ENCODE results near the gene AJM1. TPM values are rescaled to one million over a fixed set of nuclear protein-coding genes. Genes with fewer than 3 reads are reported as not detected.

Gene AJM1
- total and polyA plus RNA-seq, 7 donors: 1.3 to 4.9 (median 2.0) TPM

GRCh38 chr9:136885950-136886578 lies 43.8 kb downstream of the AJM1 start, which contains the start of gene TRAF2:
TSS of gene TRAF2 (plus strand) at chr9:136886516. CDS start at chr9:136898741, 12,225 bp downstream.
- 0 to 1% (median 1%) methylated on average over 46 to 88 of the region's 88 CpGs for WGBS, 3 donors
- no peaks in the 10 kb centered on the region for H3K9me3 ChIP-seq
- no peaks in the 10 kb centered on the region for H3K27me3 ChIP-seq (ENCODE audit: insufficient read depth in 3 of 3, low read length in 2 of 3)
- intact Hi-C loops (cut with DNase I): no loop called here
- H3K4me3 ChIP-seq: peak within 1 kb of the TSS; percentile 98
- TF ChIP-seq, protein P1, sequence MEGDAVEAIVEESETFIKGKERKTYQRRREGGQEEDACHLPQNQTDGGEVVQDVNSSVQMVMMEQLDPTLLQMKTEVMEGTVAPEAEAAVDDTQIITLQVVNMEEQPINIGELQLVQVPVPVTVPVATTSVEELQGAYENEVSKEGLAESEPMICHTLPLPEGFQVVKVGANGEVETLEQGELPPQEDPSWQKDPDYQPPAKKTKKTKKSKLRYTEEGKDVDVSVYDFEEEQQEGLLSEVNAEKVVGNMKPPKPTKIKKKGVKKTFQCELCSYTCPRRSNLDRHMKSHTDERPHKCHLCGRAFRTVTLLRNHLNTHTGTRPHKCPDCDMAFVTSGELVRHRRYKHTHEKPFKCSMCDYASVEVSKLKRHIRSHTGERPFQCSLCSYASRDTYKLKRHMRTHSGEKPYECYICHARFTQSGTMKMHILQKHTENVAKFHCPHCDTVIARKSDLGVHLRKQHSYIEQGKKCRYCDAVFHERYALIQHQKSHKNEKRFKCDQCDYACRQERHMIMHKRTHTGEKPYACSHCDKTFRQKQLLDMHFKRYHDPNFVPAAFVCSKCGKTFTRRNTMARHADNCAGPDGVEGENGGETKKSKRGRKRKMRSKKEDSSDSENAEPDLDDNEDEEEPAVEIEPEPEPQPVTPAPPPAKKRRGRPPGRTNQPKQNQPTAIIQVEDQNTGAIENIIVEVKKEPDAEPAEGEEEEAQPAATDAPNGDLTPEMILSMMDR (IDR thresholded peaks at IDR 0.05): no peak
- H3K4me1 ChIP-seq: peaks cover 20% of the 10 kb centered on the region
- ATAC-seq (peak; percentile 97 to 99 (median 98)), DNase-seq (peak; percentile 98 to 99)
- H3K36me3 ChIP-seq (ENCODE audit: insufficient read depth in 1 of 2, low read depth in 1 of 2): peaks cover 0 to 9% of the 10 kb centered on the region in 2 donors
- peak within 1 kb of the TSS; percentile 90 for H3K27ac ChIP-seq

DNA sequence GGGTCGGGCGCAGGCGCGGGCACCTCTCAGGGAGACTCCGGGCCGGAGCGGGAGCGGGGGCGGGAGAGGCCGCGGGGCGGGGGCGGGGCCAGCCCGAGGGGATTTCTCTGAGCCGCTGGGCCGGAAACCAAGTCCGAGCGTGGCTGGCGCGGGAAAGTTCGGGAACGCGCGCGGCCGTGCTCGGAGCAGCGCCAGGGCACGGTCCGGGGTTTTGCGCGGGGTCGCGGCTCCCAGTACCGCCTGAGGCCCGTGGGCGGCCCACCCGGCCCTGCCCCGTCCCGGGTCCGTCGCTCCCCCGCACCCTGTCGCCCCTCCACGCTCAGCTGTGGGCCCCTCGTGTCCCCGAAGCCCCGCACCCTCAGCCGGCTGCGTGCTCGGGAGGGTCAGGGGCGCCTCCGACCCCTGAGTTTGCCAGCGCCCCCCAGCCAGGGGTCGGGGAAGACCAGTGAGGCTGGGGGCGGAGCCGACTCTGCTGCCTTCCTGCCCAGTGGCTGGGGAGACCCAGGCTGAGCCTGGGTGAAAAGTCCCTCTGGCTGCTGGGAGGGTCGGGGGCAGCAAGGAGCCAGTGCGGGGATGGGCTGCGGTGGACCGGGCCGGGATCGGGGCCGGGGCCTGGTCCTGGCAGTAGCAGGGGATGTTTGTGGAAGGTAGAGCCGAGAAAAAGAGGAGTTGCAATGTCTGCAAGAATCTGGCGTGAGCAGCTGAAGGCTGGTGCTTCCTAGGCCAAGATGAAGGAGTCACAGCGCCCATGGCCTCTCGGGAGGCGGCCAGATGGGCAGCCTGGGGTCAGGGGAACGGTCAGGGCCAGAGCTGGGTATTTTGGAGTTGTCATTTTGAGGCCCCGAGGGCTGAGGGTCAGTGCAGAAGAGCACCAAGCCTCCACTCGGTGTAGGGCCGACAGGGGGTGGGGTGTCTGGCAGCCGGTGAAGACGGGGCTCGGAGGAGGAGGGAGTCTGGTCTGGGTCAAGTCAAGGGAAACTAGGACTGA lies 44.6 kb downstream of the AJM1 start:
- TF ChIP-seq, protein P1 (IDR thresholded peaks at IDR 0.05): no peak
- H3K4me3 ChIP-seq: peak overlapping the region; percentile 98
- H3K36me3 ChIP-seq (ENCODE audit: insufficient read depth in 1 of 2, low read depth in 1 of 2): peaks cover 0 to 11% of the 10 kb centered on the region in 2 donors
- H3K4me1 ChIP-seq: peaks cover 20% of the 10 kb centered on the region
- ATAC-seq (peak; percentile 1 to 59 (median 44)), DNase-seq (peak; percentile 31 to 70)
- intact Hi-C loops (cut with DNase I): no loop called here
- peak overlapping the region; percentile 90 for H3K27ac ChIP-seq
- WGBS, 3 donors: 2 to 4% (median 4%) methylated on average over 36 to 76 of the region's 76 CpGs
- no peaks in the 10 kb centered on the region for H3K27me3 ChIP-seq (ENCODE audit: insufficient read depth in 3 of 3, low read length in 2 of 3)
- H3K9me3 ChIP-seq: no peaks in the 10 kb centered on the region

DNA sequence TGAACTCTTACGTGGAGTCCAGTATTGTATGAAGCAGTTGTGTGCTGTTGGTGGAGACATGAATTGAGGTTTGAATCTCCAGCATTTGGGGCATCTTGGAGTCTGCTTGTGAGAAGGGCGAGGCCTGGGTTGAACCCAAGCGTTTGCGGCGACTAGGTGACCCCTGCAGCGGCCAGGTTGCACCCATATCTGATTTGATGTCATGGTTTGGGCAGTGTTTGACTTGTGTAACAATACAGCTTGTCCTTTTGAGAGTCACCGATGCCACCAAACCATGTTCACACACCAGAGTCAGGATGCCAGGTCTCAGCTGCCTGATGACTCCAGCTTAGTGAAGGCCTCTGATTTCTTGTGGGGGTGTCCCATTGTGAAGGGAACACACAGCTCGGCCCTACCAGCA lies 46.2 kb downstream of the AJM1 start:
- no peaks in the 10 kb centered on the region for H3K9me3 ChIP-seq
- intact Hi-C loops (cut with DNase I): no loop called here
- H3K27ac ChIP-seq: no peak overlapping the region
- H3K36me3 ChIP-seq (ENCODE audit: insufficient read depth in 1 of 2, low read depth in 1 of 2): peaks cover 0 to 19% of the 10 kb centered on the region in 2 donors
- TF ChIP-seq, protein P1 (IDR thresholded peaks at IDR 0.05): no peak
- H3K27me3 ChIP-seq (ENCODE audit: insufficient read depth in 3 of 3, low read length in 2 of 3): no peaks in the 10 kb centered on the region
- WGBS, 3 donors: 80 to 90% (median 81%) methylated on average over 8 of the region's 8 CpGs
- H3K4me3 ChIP-seq: no peak overlapping the region
- H3K4me1 ChIP-seq: peaks cover 16% of the 10 kb centered on the region
- ATAC-seq (no peak), DNase-seq (no peak)

GRCh38 chr9:136889858-136890257 lies 47.6 kb downstream of the AJM1 start:
- intact Hi-C loops (cut with DNase I): no loop called here
- DNase-seq: no peak

More at GRCh38 chr9:136889858-136890257, 47.6 kb downstream of the AJM1 start:
- H3K4me3 ChIP-seq: no peak overlapping the region
- H3K27ac ChIP-seq: no peak overlapping the region
- no peak for ATAC-seq
- 92 to 93% (median 93%) methylated on average over 42 of the region's 42 CpGs for WGBS, 3 donors
- peaks cover 0 to 23% of the 10 kb centered on the region in 2 donors for H3K36me3 ChIP-seq (ENCODE audit: insufficient read depth in 1 of 2, low read depth in 1 of 2)
- H3K4me1 ChIP-seq: peaks cover 16% of the 10 kb centered on the region
- no peaks in the 10 kb centered on the region for H3K27me3 ChIP-seq (ENCODE audit: insufficient read depth in 3 of 3, low read length in 2 of 3)
- TF ChIP-seq, protein P1 (IDR thresholded peaks at IDR 0.05): no peak
- H3K9me3 ChIP-seq: no peaks in the 10 kb centered on the region
